ENCODE results near the gene NDUFAF8.

Gene NDUFAF8

GRCh38 chr17:81254955-81255717 lies 16.0 kb downstream of the NDUFAF8 start:
- no peak for DNase-seq

- DNase-seq, result no peak
These were observed 17.5 kb downstream of the NDUFAF8 start for GRCh38 chr17:81256616-81257015.

GRCh38 chr17:81257533-81257932 lies 18.4 kb downstream of the NDUFAF8 start:
- no peak for DNase-seq

- no peak for DNase-seq
These were observed 19.2 kb downstream of the NDUFAF8 start for GRCh38 chr17:81258292-81258691.

GRCh38 chr17:81259058-81259605 lies 20.0 kb downstream of the NDUFAF8 start:
- no peak for DNase-seq

GRCh38 chr17:81260171-81260570 lies 21.1 kb downstream of the NDUFAF8 start:
- no peak for DNase-seq

- DNase-seq, result no peak
These were observed 21.5 kb downstream of the NDUFAF8 start for GRCh38 chr17:81260641-81261040.

GRCh38 chr17:81261096-81261495 lies 22.0 kb downstream of the NDUFAF8 start:
- DNase-seq, result no peak

- no peak for DNase-seq
These were observed 22.6 kb downstream of the NDUFAF8 start for GRCh38 chr17:81261582-81262336.

- DNase-seq, result no peak
These were observed 24.5 kb downstream of the NDUFAF8 start for GRCh38 chr17:81263371-81264181.

- no peak for DNase-seq
These were observed 25.5 kb downstream of the NDUFAF8 start for GRCh38 chr17:81264640-81265039.

GRCh38 chr17:81265576-81265975 lies 26.5 kb downstream of the NDUFAF8 start:
- DNase-seq, result no peak

GRCh38 chr17:81267390-81268067 lies 28.4 kb downstream of the NDUFAF8 start:
- no peak for DNase-seq

- no peak for DNase-seq
These were observed 31.2 kb downstream of the NDUFAF8 start for GRCh38 chr17:81270279-81270678.

GRCh38 chr17:81271226-81271625 lies 32.1 kb downstream of the NDUFAF8 start:
- no peak for DNase-seq

GRCh38 chr17:81272616-81273015 lies 33.5 kb downstream of the NDUFAF8 start:
- DNase-seq, result no peak

- no peak for DNase-seq
These were observed 34.8 kb downstream of the NDUFAF8 start for GRCh38 chr17:81273698-81274470.

GRCh38 chr17:81274471-81274855 lies 35.3 kb downstream of the NDUFAF8 start:
- no peak for DNase-seq

- DNase-seq, result no peak
These were observed 37.7 kb downstream of the NDUFAF8 start for GRCh38 chr17:81276781-81277180.

- no peak for DNase-seq
These were observed 38.3 kb downstream of the NDUFAF8 start for GRCh38 chr17:81277421-81277820.

- DNase-seq, result no peak
These were observed 39.0 kb downstream of the NDUFAF8 start for GRCh38 chr17:81277946-81278693.

All from activated CD8-positive, alpha-beta memory T cell treated with anti-CD3 and anti-CD28 coated beads for 24 hours (primary cell).